ENCODE measurements around the gene RIMS4.

Gene RIMS4

DNA sequence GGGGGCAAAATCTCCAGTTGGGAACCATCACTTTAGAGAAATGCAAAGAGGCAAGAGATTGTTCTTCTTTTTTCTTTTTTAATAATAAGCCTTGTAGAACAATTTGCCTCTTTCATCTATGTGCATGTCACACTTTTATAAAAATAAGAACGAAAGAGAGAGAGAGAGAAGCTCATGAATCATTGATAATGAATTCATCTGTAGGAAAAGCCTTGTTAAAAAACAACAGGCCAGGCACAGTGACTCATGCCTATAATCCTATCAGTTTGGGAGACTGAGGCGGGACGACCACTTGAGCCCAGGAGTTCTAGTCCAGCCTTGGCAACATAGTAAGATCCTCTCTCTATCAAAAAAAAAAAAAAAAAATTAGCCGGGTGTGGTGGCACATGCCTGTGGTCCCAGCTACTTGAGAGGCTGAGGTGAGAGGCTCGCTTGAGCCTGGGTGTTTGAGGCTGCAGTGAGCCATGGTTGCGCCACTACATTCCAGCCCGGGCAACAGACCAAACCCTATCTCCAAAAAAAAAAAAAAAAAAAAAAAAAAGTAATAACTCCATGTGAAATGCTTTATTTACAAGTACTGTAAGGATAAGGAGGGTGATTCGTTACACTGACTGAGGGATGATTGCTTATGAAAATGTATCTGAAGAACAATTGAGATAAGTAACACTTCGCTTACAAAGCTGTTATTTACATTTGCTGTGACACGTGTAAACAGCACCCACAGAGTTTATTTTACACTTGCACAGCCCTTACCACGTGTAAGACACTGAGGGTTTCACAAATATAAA lies 89.2 kb downstream of the RIMS4 start:
- no peak for DNase-seq (ENCODE audit: low read depth in 2 of 2)

DNA sequence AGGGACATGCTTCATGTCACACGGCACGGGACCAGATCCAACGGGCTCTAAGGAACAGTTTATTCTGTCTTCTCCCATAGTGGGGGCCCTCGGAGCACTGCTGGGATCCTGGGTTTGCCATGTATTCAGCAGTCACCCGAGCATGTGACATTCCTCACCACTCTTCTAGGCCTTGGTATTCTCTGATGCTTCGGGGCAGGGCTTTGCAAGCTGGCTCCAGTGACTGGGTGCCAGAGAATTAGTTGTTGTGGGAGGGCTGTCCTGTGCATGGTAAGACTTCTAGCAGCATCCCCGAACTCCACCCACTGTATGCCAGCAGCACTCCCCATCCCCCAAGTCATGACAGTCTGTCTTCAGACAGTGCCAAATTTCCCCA lies 89.7 kb downstream of the RIMS4 start:
- DNase-seq (ENCODE audit: low read depth in 2 of 2): no peak

DNA sequence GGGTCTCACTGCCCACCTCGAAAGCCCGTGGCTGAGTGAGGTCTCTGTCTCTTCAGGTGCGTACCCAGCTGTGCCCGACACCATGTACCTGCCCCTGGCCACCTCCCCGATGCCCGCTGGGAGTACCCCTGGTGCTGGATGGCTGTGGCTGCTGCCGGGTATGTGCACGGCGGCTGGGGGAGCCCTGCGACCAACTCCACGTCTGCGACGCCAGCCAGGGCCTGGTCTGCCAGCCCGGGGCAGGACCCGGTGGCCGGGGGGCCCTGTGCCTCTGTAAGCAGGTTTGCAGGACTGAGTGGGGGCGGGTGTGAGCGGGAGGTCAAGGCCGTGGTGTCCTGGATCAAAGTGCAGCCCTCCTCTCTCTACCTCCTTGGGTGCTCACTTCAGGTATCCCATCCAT lies 90.5 kb downstream of the RIMS4 start:
- DNase-seq (ENCODE audit: low read depth in 2 of 2): no peak

GRCh38 chr20:44717986-44718385 lies 92.4 kb downstream of the RIMS4 start:
- DNase-seq (ENCODE audit: low read depth in 2 of 2): no peak

DNA sequence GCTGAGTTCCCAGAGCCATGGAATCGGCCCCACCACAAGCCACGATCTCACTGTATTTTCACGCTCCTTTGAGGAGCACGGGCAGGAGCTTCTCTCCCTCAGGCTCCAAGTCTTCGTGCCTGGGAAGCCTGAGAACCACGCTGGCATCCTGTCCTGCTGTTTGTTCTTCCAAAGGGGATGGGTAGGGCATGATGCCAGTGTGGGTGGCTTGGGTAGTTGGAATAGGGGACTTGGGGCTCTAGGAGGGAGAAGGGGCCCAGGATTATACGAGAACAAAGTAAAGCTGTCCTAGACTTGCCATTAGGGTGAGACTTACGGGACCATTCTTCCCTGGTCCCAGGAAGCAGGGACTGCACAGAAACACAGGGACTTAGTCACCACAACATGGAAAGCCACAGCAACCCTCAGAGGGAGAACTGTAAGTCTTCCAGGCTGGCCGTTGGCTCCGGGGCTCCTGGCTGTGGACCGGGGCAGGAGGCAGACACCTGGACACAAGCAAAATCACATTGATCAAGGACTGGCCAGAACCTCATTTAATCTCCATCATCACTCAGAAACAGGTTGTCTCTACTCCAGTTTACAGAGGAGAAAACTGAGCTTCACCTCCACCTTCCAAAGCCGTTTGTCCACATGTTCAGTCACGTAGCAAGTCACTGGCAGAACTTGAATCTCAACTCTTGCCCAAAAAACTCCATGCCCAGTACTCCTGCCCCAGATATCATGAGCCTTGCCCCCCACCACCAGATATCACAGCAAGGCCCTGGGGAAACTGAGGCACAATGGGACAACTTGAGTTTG lies 93.8 kb downstream of the RIMS4 start:
- DNase-seq (ENCODE audit: low read depth in 2 of 2): no peak

GRCh38 chr20:44715499-44716308 lies 94.6 kb downstream of the RIMS4 start:
- no peak for DNase-seq (ENCODE audit: low read depth in 2 of 2)

GRCh38 chr20:44714701-44715498 lies 95.4 kb downstream of the RIMS4 start, which contains the start of gene CCN5:
CCN5 (plus strand) TSS chr20:44715369; CDS start chr20:44715391, 22 bp downstream.
- DNase-seq (ENCODE audit: low read depth in 2 of 2): no peak

DNA sequence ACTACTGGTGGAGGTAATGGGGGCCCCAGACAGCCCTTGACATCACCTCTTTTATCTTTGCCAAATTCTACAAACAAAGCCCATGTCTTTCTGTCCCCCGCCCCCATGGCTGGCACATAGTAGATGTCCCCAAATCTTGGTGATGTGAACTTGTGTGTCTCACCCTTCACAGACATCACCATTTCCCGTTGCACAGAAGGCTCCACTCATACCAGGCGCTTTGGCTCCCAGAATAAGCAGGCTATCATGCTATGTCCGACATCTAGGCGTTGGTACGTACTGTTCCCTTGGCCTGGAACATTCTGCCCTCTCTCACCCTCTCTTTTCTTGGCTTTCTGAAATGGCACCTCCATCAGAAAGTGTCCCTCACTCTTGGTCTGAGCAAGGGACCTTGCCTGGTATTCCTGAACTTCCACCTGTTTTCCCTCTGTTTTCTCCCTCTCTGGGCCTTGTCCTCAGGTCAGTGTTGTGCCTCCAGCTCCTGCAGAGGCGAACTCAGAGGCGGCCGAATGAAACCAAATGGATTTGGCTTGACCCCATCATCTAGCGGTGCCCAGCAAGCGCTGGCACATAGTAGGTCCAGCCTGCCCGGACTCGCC lies 96.1 kb downstream of the RIMS4 start:
- DNase-seq (ENCODE audit: low read depth in 2 of 2): no peak

- no peak for DNase-seq (ENCODE audit: low read depth in 2 of 2)
Observed at GRCh38 chr20:44711237-44711636, 99.1 kb downstream of the RIMS4 start.

GRCh38 chr20:44709797-44710196 lies 100.5 kb downstream of the RIMS4 start:
- no peak for DNase-seq (ENCODE audit: low read depth in 2 of 2)

- DNase-seq (ENCODE audit: low read depth in 2 of 2): no peak
Observed at GRCh38 chr20:44709380-44709779, 101.0 kb downstream of the RIMS4 start.

DNA sequence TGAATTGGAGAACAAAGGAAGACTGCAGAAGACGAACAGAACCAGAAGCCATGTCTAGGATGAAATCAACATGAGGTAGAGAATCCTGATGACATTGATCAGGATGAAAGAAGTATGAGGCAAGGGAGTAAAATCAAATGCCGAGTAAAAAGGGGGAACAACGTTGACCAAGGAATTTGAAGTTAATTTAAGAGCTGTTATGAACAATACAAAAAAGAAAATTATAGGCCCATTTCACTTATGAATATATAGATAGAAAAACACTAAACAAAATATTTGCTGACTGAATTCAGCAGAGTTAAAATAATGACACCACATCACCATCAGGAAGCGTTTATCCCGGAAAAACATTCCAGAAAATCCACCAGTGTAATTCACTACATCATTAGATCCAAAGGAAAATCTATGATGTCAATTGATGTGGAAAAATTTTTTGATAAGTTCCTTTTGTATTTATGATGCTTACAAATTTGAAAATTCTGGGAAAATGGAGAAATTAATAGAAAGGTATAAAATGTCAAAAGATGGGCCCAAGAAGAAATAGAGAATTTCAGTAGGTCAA lies 103.2 kb downstream of the RIMS4 start:
- DNase-seq (ENCODE audit: low read depth in 2 of 2): no peak

- no peak for DNase-seq (ENCODE audit: low read depth in 2 of 2)
Observed at GRCh38 chr20:44706301-44707017, 103.9 kb downstream of the RIMS4 start.

DNA sequence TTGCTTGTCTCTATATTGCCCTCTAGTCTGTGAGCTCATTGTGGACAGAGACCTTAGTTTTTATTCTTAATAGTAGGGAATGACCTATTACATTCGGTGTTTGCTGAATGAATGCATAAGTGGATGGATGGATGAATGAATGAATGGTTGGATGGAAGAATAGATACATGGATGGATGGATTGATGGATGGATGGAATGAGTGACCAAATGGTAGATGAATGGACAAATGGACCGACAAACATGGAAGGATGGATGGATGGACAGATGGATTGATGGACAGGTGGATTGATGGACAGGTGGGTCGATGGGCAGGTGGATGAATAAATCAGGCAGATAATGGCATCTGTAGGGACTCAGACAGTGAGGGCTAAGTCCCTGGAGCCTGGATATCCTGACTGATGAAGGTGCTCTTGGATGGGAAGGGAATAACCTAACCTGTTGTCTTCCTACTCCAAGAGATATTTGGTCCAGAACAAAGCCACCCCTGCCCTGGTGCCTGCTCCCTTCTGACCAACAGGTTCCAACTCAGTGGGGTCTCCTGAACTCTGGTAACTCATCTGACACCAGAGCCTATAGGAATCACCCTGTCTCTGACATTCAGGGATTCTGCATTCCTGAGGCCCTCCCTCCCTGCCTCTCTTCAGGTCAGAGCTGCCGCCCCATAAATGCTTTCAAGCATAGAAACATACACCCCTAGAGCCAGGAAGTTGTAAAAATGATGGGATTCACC lies 104.8 kb downstream of the RIMS4 start:
- no peak for DNase-seq (ENCODE audit: low read depth in 2 of 2)

GRCh38 chr20:44704551-44704971 lies 105.8 kb downstream of the RIMS4 start:
- no peak for DNase-seq (ENCODE audit: low read depth in 2 of 2)

- DNase-seq (ENCODE audit: low read depth in 2 of 2): no peak
Observed at GRCh38 chr20:44703956-44704488, 106.3 kb downstream of the RIMS4 start.

DNA sequence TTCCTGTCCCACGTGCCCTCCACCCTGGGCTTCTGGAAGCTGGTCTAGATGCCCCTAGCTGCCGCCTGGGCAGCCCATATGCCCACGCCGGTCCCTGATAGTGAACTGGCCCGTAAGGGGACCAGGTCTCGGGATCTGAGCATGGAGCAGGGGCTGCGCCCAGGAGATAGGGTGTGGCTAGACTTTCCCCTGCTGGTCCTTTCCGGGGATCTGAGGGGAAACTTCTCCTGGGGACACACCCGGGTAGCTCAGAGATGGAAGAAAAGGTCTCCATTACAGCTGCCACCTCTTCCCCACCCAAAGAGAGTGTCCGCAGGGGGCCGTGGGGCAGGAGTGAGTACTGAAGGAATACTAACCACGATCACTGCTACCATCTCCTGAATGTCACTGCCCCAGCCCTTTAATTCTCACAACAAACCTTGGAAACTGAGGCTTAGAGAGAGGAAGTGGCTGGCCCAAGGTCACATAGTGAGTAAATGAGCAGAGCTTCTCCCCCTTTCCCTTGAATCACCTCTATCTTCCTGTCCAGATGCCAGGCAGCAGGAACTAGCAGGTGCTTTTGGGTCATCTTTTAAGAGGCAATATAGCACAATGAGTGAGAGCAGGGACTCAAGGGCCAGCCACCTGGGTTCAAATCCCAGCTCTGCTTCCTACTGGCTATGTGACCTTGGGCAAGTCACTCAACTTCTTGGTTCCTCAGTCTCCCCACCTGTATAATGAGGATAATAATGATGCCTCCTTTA lies 107.0 kb downstream of the RIMS4 start:
- DNase-seq (ENCODE audit: low read depth in 2 of 2): no peak

DNA sequence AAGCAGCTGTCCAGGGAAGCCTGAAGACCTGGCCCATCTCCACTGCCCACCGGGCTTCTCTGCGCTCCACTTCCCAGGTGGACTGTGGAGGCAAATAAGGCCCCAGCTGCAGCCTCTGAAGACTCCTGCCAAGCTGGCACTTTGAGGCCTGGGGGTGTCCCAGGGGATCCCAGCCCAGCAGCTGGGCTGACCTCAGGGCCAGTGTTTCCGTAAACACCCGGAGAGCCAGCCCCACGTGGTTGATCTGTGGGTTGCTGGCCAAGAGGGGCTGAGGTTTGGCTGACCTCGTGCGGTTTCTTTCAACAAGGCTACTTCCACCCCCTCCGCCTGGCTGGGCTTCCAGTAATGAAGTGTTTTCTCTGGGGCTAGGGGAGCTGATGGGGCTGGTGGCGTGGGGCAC lies 107.6 kb downstream of the RIMS4 start:
- no peak for DNase-seq (ENCODE audit: low read depth in 2 of 2)
